ENCODE data around the gene MIX23. TPM values are rescaled to one million over a fixed set of nuclear protein-coding genes. Genes with fewer than 3 reads are reported as not detected.

Gene MIX23
- total RNA-seq, 1 donor from 2014 or later, result 104 TPM

GRCh38 chr3:122415762-122416654 is 33.0 kb upstream of the MIX23 start, which contains the start of gene WDR5B:
WDR5B (minus strand) TSS chr3:122416062; CDS start chr3:122415528, 534 bp downstream.
- Histone ChIP-seq H3K27ac (peak within 1 kb of the TSS; percentile 69), H3K9me3 (ENCODE audit: low read depth) (no peaks in the 10 kb centered on the region), H3K36me3 (no peaks in the 10 kb centered on the region), H3K79me2 (ENCODE audit: low read depth) (peaks cover 52% of the 10 kb centered on the region), H3K4me3 (peak within 1 kb of the TSS; percentile 89), H3K4me2 (peak within 1 kb of the TSS; percentile 89), H3K4me1 (peaks cover 11% of the 10 kb centered on the region), H4K20me1 (ENCODE audit: low read depth) (no peaks in the 10 kb centered on the region), H3K27me3 (no peaks in the 10 kb centered on the region), H3F3A (ENCODE audit: low read depth) (peaks cover 6% of the 10 kb centered on the region), H3K9ac (peak within 1 kb of the TSS; percentile 87), H2AFZ (replicated peaks) (peak within 1 kb of the TSS; percentile 86)
- Mint-ChIP-seq H3K27me3 (ENCODE audit: insufficient read depth, low read depth) (peaks cover 4% of the 10 kb centered on the region), H3K9me3 (no peaks in the 10 kb centered on the region), H3K4me3 (peak within 1 kb of the TSS; percentile 99), H3K4me1 (peaks cover 26% of the 10 kb centered on the region), H3K27ac (peak within 1 kb of the TSS; percentile 99), H3K36me3 (peaks cover 2% of the 10 kb centered on the region)
- TF ChIP-seq CTCF (IDR thresholded peaks at IDR 0.05) (no peak), EZH2 (IDR thresholded peaks at IDR 0.05) (no peak), EZH2phosphoT487 (IDR thresholded peaks at IDR 0.05) (no peak)
- DNase-seq (ENCODE audit: low spot score), result peak; percentile 98

- Mint-ChIP-seq H3K36me3 (peaks cover under 1% of the 10 kb centered on the region), H3K27ac (peak overlapping the region; percentile 88), H3K4me1 (peaks cover 26% of the 10 kb centered on the region), H3K4me3 (peak overlapping the region; percentile 99), H3K9me3 (no peaks in the 10 kb centered on the region), H3K27me3 (ENCODE audit: insufficient read depth, low read depth) (peaks cover 4% of the 10 kb centered on the region)
- TF ChIP-seq EZH2 (IDR thresholded peaks at IDR 0.05) (no peak), EZH2phosphoT487 (IDR thresholded peaks at IDR 0.05) (no peak), CTCF (IDR thresholded peaks at IDR 0.05) (no peak)
- H3K9me3 ChIP-seq (ENCODE audit: low read depth), result no peaks in the 10 kb centered on the region
- peak overlapping the region; percentile 86 for H2AFZ ChIP-seq (replicated peaks)
- H3K4me3 ChIP-seq, result peak overlapping the region; percentile 89
- peak overlapping the region; percentile 89 for H3K4me2 ChIP-seq
- H3F3A ChIP-seq (ENCODE audit: low read depth), result peaks cover 3% of the 10 kb centered on the region
- peaks cover 11% of the 10 kb centered on the region for H3K4me1 ChIP-seq
- H4K20me1 ChIP-seq (ENCODE audit: low read depth), result no peaks in the 10 kb centered on the region
- H3K9ac ChIP-seq, result peak overlapping the region; percentile 87
- no peaks in the 10 kb centered on the region for H3K36me3 ChIP-seq
- peaks cover 52% of the 10 kb centered on the region for H3K79me2 ChIP-seq (ENCODE audit: low read depth)
- peak; percentile 67 for DNase-seq (ENCODE audit: low spot score)
- no peaks in the 10 kb centered on the region for H3K27me3 ChIP-seq
- no peak overlapping the region for H3K27ac ChIP-seq
Measured at GRCh38 chr3:122415104-122415744, 32.2 kb upstream of the MIX23 start.

- TF ChIP-seq EZH2 (IDR thresholded peaks at IDR 0.05), result no peak
- no peak overlapping the region for H3K27ac ChIP-seq
- Mint-ChIP-seq H3K4me3 (peak overlapping the region; percentile 99), H3K27ac (no peak overlapping the region), H3K9me3 (no peaks in the 10 kb centered on the region), H3K4me1 (peaks cover 26% of the 10 kb centered on the region), H3K36me3 (peaks cover 3% of the 10 kb centered on the region), H3K27me3 (ENCODE audit: insufficient read depth, low read depth) (peaks cover 4% of the 10 kb centered on the region)
- H3K9ac ChIP-seq, result peak overlapping the region; percentile 17
- no peaks in the 10 kb centered on the region for H3K36me3 ChIP-seq
- no peak overlapping the region for H2AFZ ChIP-seq (replicated peaks)
- no peaks in the 10 kb centered on the region for H4K20me1 ChIP-seq (ENCODE audit: low read depth)
- H3K9me3 ChIP-seq (ENCODE audit: low read depth), result no peaks in the 10 kb centered on the region
- H3F3A ChIP-seq (ENCODE audit: low read depth), result no peaks in the 10 kb centered on the region
- H3K27me3 ChIP-seq, result no peaks in the 10 kb centered on the region
- no peak overlapping the region for H3K4me2 ChIP-seq
- DNase-seq (ENCODE audit: low spot score), result no peak
- peaks cover 11% of the 10 kb centered on the region for H3K4me1 ChIP-seq
- peaks cover 52% of the 10 kb centered on the region for H3K79me2 ChIP-seq (ENCODE audit: low read depth)
- H3K4me3 ChIP-seq, result peak overlapping the region; percentile 89
Measured at GRCh38 chr3:122414391-122414790, 31.4 kb upstream of the MIX23 start.
